Left renal pelvis (tissue), 4 donors: ENCODE data around the gene DYNLRB2. TPM values are rescaled to one million over a fixed set of nuclear protein-coding genes. Genes with fewer than 3 reads are reported as not detected.

Source experiments
- DNase-seq, 4 donors: peaks; one replicate each; pipeline ENCODE4 v3.0.0-alpha.2; 2013; ENCODE audit warnings: low read depth in 4 of 4, low spot score in 3 of 4
- polyA plus RNA-seq, 4 donors: library from polyadenylated mRNA; unstranded; fragments of 120-200 nt; gene quantifications; one replicate each; pipeline ENCODE4 v1.2.1, GENCODE V29; 2013; ENCODE audit not compliant: insufficient read length in 4 of 4

The DYNLRB2 gene
- polyA plus RNA-seq, 4 donors: 1.7 to 10.1 (median 7.5) TPM

DNA sequence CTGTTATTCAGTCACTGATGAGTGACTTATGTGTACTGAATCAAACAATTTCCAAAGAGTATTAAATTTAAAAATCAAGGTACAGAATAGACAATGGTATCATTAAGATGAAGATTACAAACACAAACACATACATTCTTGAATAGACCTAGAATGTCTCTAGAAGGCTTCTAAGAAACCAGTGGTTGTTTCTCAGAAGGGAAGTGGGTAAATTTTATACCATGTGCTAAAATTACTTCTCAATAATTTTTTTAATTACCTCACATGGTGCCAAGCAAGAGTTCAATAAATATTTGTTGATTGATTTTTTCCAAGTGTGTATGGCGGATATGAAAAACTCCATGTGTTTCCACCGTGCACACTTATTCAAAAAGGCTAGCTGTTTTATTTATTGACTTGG is 6.4 kb downstream of the DYNLRB2 start:
- DNase-seq: no peak

DNA sequence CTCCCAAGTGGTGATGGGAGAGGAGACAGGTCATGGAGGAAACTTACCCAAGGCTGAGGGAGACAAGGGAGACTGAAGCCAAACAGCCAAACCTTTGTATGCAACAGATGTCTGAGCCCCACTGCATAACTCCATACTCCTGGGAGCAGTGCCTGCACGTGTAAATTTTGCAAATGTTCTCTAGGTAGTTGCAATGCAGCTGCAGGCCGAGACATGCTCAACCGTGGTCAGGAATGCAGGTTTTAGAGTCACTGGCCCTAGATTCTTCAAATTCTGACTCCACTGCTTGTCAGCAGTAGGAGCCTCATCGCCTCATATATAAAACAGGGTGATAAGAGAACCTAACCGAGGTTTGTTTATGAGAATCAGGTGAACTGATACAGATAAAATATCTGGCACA is 11.5 kb downstream of the DYNLRB2 start:
- DNase-seq: no peak

DNA sequence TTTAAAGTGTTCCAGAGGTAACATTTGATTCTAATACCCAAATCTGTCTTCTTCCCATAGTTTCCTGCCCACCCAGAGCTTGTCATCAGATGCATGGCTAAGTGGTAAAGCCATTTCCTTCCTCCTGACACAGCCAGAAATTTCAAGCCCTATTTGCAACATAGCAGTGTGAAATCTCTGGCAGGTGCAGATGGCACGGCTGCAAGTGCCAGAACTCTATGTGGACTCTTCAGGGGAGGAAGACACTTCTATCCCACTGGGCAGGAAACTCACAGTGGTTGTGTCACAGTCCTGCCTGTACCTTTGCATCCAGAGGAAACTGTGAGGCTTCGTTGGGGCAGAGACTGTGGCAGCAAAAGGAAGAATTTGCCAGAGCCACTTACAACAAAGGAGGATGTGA is 13.2 kb downstream of the DYNLRB2 start:
- DNase-seq: no peak

DNA sequence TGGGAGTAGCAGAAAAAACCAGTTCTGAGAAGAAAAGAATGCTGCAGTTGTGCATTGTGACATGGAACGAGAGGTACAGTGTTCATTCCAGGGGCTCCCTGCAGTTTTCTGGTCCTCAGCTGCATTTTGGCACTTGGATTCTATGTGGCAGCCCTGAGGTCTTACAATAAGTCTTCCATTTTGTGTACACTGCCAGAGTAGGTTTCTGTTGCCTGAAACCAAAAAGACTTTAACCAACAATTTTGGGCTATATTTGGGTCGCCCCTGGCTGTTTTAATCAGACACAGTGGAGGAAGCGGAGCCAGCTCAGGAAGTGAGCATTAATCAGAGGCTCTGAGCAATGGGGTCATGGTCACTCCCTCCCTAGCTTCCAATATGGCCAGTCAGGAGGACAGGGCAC is 15.7 kb downstream of the DYNLRB2 start:
- DNase-seq: no peak

DNA sequence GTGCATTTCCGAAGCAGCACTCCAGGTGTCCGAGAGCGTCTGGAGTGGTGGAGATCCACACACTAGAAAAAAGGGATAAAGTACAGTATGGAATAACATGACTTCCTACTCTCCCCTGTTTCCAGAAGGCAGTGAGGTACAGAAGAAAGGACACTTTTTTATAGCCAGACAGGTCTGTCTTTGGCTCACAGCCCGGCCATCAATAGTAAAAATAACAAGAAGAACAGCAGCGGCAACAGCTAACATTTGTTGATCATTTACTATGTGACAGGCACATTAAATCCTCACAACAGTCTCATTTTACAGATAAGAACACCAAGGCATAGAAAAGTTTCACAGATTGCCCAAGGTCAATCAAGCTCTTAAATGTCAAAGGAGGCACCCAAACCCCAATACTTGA is 16.2 kb downstream of the DYNLRB2 start:
- no peak for DNase-seq

DNA sequence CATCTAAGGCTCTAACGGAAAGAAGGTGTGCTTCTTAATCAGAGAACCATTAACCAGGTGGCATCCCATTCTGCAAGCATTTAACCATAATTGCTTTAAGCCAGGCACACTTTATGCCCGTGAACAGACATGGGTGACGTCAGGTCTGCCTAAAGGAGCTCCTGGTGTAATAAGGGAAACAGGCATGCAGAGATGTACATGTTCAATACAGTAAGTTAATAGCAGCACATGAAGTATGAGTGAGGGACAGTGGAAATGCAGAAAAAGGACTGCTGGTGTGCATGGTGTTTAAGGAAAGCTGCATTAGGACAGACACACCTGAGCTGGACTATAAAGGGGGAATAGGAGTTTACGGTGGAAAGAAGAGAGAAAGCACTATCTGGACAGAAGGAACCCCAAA is 18.6 kb downstream of the DYNLRB2 start:
- DNase-seq: no peak

DNA sequence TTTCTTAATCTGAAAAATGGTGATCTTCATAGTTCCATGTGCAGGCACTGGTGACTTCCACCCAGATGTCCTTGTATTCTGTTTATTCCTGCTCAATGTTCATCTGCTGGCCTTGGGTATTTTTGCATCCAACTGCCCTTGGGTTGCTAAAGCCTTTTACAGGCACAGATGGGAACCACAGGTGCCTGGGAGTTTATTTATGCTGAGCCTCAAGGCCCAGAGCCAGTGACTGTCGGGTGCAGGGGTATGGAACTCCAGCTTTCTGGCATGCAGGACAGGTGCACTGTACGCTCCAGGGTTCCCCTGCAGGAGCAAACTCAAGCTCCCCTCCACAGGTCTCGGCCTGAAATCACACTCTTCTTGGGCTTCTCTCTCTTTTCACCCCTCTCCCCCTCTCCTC is 22.3 kb downstream of the DYNLRB2 start:
- no peak for DNase-seq

DNA sequence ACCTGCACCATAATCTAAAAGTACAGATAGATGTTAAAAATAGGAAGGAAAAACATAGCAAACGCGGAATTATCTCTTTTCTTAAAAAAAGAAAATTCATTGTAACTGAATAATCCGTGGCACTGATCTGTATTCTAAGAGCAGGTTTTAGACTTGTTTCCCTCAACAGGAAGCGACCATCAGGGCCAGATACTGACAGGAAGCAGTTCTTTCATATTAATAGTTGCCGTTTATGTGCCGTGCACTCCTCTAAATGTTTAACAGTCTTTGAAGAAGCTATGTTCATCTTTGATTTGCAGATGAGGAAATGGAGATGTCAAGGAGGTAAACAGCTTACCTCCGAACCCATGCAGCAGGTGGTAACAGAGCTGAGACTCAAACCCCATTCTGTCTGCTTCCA is 23.6 kb downstream of the DYNLRB2 start:
- no peak for DNase-seq

DNA sequence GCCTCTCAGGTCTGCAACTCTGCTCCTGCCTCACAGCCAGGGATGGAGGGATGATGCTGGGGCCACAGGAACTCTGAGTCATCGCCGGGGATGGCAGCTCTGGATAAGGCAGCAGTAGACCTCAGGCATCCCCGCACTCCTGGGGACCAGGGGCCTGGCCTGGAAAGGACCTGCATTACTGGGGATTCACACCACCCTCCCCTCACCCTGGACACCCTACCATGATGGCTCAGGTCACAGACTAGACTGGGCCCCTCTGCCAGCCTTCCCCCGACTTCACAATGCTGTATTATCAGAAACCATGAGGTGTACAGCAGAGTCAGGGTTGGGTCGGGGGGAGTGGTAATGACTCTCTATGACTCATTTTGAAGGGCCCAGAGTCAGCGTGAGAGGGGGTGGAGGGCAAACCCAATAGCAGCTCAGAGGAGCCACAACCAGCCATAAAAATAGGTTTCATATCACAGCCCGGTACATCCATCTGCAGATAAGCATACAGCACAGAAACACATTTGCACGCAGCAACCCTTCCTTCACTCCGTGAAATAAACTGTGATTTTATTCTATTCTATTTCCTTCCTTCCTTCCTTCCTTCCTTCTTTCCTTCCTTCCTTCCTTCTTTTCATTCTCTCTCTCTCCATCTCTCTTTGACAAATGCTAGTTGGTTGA is 28.8 kb downstream of the DYNLRB2 start:
- DNase-seq: no peak

DNA sequence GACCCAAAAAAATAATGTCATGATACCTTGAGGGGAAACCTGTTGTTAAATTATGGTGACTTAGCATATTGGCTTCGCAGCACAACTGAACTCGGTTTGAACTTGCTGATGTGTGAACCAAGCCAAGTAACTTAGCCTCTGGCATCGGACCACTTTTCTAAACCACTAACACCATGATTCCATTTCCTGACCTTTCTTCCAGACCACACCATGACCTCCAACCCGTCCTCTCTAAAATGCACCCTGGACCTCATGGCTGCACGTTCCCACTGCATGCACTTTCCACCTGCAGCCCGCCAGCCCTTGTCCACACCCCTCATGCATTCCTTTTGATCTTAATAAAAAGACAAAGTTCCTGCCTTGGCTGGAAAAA is 29.3 kb downstream of the DYNLRB2 start:
- peak in 2 of 4 donors; percentile 15 to 16 for DNase-seq

DNA sequence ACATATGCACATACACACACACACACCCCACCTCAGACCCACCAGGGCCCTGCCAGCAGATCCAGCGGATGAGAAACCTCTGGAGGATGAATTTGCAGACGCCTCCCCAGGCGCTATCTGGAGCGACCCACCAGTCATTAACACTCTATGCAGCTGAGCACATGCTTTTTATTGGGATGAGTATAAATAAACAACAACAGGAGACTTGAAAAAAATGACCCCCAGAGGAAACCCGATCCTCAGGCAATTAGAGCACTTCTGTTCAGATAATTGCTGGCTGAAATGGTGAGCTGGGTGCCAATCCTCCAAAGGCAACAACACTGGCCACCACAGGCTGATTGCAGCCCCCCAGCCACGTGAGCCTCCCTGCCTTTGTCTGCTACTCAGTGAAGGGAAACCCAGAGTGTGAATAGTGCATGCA is 32.9 kb downstream of the DYNLRB2 start:
- no peak for DNase-seq

DNA sequence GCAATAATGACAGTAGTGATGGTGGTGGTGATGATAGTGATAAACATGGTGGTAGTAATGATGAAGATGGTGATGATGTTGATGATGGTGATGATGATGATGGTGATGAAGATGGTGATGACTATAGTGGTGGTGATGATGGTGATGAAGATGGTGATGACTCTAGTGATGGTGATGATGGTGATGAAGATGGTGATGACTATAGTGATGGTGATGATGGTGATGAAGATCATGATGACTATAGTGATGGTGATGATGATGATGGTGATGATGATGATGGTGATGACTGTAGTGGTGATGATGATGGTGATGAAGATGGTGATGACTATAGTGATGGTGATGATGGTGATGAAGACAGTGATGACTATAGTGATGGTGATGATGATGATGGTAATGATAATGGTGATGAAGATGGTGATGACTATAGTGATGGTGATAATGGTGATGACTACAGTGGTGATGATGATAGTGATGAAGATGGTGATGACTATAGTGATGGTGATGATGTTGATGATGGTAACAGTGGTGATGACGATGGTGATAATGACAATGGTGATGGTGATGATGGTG is 35.6 kb downstream of the DYNLRB2 start:
- DNase-seq: no peak

DNA sequence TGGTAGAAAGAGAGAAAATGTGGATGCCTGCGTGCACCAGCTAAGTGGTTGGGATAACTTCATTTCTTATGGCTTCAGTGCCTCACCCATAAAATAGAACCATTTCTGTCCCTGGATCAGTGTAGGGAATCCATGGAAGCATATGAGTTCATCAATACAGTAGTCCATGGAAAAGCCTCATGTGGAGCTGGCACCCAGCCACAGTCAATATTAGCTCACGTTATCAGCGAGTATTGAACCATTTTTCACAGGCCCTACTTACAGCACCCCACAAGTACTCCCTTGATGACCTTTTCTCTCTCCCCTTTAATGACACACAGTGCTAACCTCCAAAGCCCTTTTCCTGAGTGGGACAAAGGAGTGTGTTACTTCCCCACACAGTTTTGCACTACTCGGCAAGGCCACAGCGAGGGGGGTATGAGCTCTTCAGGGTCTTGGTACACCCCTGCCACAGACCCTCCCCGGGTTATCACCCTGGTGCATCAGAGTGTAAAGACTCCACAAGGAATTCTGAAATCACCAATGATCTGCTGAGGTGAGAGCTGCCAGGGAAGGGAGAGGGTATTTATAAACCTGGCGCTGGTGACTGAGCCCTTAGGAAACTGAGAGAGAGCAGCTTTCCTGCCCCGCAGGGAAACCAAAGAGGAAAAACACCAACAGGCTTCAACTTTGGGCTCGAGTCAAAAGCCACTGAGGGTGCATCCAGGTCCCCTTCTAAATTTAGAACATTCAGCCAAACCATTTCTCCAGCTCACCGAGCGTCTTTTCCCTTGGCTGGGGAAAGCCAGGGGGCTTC is 36.9 kb downstream of the DYNLRB2 start:
- no peak for DNase-seq

DNA sequence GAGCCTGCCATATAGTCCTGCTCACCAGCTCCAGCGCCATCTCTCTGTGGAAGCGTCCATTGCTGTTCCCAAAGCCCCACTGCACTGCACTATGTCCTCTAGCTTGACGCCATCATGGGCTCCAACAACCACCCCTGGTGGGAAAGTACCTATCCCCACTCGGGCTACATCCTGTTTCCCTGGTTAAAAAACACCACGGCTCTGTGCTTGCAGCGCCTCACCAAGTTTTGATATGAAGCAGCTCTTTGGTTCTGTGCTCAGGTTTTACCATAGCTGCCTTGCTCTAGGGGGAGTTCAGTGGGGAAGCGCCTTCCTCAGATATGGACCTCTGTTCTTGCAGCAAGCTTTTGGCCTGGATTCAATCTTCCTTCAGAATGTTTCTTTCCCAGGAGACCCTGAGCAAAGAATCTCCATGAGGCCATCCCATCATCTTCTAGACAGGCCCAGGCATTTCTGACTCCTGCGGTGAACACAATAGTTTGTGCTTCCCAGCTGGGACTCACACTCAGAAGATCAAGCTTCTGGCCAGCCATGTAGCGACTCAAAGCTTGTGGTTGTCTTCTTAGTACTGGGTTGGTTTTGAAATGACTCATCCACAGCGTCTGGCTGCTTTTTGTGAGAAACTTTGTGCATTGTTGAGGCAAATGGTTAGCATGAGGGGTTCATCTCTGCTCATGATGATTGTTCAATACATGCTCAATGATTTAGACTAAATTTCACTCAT is 39.5 kb downstream of the DYNLRB2 start:
- DNase-seq: no peak

DNA sequence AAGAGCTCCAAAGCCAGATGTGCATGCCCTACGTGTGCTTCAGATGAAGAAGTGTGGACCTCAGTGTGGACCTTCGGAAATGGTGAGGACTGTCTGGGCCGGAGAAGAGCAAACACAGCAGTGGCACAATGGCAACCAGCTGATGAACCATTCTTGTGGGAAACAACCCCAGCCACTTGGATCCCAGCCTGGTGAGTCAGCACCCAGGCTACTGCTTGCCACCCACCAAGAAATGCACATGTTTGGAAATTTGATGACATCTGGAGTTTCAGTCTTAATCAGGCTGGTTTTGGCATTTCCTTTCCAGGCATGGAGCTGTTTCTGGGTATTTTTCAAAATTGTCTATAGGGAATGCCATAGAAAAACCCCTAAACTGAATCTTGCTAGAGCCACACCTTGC is 42.7 kb downstream of the DYNLRB2 start:
- no peak for DNase-seq

DNA sequence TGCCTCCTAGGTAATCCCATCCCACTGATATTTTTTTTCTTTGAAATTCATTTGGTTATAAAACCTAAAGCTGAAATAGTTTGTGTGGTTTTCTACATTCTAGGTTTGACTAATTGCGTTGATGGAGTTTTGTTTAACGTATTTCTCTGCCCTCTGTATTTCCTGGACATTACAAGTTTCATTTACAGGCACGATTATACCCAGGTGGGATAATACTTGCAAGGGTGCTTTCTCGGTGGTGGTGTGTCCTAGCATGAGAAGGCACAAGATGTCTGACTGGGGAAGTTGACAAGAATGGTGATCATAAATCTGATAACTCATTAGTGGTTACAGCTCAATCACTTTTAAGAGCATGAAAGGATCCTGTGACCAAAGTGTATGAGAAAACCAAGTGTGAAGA is 45.0 kb downstream of the DYNLRB2 start:
- no peak for DNase-seq

DNA sequence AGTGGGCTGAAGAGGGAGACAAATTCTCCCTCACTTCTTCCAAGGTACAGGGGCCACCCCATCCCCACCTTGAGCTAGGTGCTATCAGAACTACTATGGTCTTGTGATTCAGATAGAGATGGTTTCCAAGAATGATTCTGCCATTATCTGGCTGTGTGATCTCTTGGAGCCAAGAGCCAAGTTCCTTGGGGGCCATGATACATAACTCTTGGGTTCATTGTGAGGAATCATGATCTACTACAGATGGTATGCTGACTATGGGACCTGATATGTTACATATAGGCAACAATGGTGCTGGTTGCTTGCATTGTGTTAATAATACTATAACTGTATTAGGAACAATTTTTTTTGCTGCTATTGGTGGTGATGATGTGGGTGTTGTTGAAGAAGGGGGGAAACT is 45.7 kb downstream of the DYNLRB2 start:
- DNase-seq: no peak

DNA sequence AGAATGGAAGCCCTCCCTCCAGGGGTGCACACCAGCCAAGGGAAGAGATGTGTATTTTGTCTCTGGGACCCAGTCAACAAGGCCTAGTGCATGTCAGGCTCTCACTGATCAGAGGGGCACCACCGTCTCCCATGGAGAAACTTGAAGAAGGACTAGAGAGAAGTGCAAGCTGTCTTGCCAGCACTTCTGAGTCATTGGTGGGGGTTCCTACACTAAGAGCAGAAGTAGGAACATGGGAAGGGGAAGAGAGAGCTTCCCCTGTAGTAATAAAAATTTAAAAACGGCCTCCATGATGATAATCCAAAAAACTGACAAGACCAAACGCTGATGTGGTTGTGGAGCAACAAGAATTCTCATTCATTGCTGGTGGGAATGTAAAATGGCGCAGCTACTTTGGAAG is 46.3 kb downstream of the DYNLRB2 start:
- no peak for DNase-seq

DNA sequence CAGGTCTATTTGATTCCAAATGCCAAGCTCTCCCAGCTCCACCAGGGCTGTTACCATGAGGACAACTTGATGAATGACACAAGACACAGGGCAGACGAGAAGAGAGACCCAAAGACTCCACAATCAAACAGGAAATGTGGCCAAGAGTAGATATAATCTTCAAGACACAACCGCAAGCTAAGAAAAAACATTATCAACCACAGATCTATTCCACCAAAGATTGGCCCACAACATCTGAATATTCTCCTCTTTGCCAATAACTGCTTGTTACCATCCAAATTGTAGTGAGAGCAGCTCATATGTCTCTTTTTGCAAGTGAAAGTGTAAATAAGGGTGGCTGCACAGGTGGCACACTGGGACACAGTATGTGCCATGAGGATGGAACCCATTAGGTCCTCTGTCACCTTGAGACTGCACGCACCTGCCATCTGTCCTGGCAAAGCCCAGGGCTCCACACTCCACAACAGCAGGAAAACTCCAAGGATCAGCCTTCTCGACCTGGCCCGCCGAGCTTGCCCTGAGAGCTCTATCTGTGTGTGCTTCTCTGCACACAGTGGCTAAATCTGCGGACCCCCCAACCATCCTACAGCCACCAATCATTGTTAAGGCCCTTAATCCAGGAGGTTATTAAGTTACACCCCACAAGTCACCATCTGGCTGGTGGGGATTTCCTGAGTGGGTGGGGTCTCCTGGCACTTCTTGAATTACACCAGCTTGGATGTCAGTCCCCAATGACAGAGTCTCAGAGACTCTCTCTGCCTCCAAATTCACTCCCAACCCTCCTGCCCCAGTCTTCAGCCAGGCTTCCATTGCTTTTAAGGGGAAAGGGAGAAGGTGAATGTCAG is 50.5 kb downstream of the DYNLRB2 start:
- DNase-seq: no peak

DNA sequence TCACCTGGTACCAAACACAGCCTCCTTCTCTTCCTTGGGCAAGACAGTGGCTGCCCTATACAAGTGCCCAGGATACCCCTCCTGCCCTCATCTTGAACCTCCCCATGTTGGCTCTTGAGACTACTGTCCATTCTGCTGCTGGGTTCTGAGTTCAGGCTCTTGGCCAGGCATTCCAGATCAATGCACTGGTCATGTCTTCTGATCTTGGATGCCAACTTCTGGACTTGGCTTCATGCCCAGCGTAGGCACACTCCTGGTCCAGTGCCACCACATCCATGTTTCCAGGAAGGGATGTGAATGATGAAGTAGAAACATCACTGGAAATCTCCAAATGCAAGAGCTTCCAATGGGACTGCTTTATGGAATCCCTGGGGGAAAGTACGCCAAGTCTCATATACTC is 51.5 kb downstream of the DYNLRB2 start:
- DNase-seq: no peak

DNA sequence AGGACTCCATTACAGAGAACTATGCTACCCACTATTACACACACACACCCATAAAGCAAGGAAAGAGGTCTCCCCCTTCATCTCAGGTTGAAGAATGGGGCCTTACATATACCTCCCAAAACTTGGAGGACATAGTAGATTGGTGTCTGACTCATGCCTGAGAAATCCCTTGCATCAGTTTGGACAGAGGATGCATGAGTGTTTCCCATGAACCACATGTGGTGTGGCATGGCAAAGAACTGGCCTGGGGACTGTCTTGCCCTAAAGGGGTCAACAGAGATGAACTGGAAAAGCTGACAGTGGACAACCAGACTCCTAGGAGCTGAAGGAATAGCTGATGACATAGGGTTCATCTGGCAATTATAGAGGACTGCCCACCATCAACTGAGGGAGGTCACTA is 54.0 kb downstream of the DYNLRB2 start:
- DNase-seq: no peak
